Measurements from ENCODE around the gene ZNHIT3.
A peak's percentile ranks its signal among the peaks of the same experiment; 100 is the strongest.

Gene ZNHIT3

DNA sequence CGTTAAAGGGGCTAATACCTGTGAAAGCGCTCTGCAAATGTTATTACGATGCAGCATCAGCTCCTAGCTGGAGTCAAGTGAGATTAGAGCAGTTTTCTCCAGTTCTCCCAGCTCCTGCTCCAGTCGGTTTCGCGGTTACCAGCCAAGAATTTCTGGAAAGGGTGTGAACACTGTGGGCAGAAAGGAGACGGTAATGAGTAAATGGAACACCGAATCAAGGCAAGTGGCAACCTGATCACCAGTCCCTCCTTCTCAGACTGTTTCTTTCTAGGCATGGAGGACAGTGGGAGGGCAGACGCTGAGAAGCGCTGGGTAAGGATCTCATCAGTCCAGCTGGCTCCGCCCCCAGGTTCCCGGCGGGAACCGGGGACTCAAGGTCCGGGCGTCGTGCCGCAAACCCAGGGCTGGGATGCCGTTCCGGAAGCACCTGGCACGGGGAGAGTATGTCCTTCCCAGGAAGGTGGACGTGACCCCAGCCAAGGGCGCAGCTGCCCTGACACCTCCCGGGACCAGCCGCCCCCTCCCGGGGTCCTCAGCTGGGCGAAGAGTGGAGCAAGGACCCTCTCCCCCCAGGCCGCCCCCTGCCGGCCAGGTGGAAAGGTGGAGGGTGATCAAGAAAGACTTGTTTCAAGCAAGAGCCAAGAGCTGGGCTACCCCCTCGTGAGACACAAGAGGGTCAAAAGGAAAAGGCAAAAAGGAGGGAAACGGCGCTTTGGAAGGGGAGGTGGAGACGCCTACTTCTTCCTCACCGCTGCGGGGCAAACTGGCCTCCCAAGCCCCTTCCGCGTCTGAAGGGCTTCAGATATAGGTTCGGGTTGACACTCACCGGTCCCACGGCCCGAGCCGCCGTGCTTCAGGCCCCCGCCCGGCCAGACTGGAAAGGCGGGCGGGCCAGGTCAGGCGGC, 47.7 kb downstream of the ZNHIT3 start:
- POLR2A ChIA-PET (ENCODE audit: low non-redundant PET) = interaction anchor here (0.9 to 2.1 kb wide), 4 partner anchors 9 to 67 kb away, joined by 3 to 7 read pairs (median 4); partner anchors contain the start of genes GGNBP2 and MRM1
- TF ChIP-seq, protein P1, sequence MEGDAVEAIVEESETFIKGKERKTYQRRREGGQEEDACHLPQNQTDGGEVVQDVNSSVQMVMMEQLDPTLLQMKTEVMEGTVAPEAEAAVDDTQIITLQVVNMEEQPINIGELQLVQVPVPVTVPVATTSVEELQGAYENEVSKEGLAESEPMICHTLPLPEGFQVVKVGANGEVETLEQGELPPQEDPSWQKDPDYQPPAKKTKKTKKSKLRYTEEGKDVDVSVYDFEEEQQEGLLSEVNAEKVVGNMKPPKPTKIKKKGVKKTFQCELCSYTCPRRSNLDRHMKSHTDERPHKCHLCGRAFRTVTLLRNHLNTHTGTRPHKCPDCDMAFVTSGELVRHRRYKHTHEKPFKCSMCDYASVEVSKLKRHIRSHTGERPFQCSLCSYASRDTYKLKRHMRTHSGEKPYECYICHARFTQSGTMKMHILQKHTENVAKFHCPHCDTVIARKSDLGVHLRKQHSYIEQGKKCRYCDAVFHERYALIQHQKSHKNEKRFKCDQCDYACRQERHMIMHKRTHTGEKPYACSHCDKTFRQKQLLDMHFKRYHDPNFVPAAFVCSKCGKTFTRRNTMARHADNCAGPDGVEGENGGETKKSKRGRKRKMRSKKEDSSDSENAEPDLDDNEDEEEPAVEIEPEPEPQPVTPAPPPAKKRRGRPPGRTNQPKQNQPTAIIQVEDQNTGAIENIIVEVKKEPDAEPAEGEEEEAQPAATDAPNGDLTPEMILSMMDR (conservative IDR thresholded peaks at IDR 0.05; ENCODE audit: low read depth) = peak; percentile 69
- DNase-seq (ENCODE audit: low spot score) = peak; percentile 78
- H3K27ac ChIP-seq = peak overlapping the region; percentile 99
- CTCF ChIA-PET = interaction anchor here (0.6 to 1.2 kb wide), 4 partner anchors 51 to 922 kb away, joined by 3 to 4 read pairs (median 3); no protein-coding TSS in a partner anchor

DNA sequence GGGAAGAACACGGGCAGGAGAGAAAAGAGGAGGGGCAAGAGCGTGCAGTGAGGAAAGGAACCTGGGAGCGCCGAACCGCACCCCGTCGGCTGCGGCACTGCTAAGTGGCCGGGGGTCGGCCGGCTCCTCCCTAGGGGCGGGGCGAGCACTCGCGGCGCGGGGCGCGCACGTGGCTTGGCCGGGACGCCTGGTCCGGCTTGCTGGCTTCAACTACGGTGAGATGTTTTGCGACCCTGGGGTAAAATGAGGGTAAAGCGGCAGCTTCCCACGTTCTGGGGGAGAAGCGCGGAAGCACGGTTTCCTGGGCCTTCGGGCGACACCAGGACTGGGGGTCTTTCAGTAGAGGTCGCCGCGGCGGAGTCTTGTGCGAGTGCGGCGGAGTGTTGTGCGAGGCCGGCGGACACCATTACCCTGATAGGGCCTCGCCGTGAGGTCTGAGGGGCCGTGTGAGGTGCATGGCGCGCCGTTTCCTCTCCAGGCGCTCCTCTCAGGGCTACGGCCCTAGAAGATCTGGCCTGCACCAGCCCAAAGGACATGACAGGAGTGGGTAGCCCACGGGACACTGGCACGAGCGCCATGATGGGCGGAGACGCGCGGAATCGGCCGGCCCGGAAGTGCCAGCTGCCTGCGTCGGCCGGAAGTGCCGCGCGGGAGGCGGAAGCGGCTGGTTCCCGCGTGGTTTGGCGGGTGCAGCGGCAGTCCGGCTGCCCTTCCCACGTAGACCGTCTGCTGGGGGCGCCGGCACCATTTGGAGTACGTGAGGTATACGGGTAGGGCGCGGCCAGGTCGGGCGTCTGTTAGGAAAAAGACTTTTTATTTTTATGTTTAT, 48.6 kb downstream of the ZNHIT3 start, which contains the start of the genes MYO19 and PIGW:
Gene MYO19, minus strand, starts transcription at position 29 of the 829 bp plus-strand sequence. CDS start 2,330 bp downstream, outside the sequence.
Gene PIGW, plus strand, starts transcription at position 148 of the 829 bp plus-strand sequence. CDS start 2,115 bp downstream, outside the sequence.
- DNase-seq (ENCODE audit: low spot score) = peak; percentile 91
- TF ChIP-seq, protein P1 (conservative IDR thresholded peaks at IDR 0.05; ENCODE audit: low read depth) = no peak
- CTCF ChIA-PET = interaction anchor here (0.5 to 0.7 kb wide), 5 partner anchors 53 to 1974 kb away, joined by 3 to 8 read pairs (median 3); partner anchors contain the start of gene MRM1
- peak within 1 kb of the TSS; percentile 99 for H3K27ac ChIP-seq
- POLR2A ChIA-PET (ENCODE audit: low non-redundant PET) = interaction anchor here (2.1 kb wide), 1 partner anchor 10 kb away, joined by 7 read pairs; the partner anchor contains the start of gene GGNBP2

- no peak for DNase-seq (ENCODE audit: low spot score)
- ChIA-PET CTCF (interaction anchor here (0.5 to 0.7 kb wide), 4 partner anchors 15 to 1974 kb away, joined by 3 to 8 read pairs (median 4); partner anchors contain the start of gene MRM1), POLR2A (ENCODE audit: low non-redundant PET) (interaction anchor here (0.6 to 1.0 kb wide), 2 partner anchors 9 to 33 kb away, joined by 4 to 6 read pairs; no protein-coding TSS in a partner anchor)
- TF ChIP-seq, protein P1 (conservative IDR thresholded peaks at IDR 0.05; ENCODE audit: low read depth) = no peak
- H3K27ac ChIP-seq = peak overlapping the region; percentile 99
Observed at GRCh38 chr17:36535669-36536081, 49.2 kb downstream of the ZNHIT3 start.

DNA sequence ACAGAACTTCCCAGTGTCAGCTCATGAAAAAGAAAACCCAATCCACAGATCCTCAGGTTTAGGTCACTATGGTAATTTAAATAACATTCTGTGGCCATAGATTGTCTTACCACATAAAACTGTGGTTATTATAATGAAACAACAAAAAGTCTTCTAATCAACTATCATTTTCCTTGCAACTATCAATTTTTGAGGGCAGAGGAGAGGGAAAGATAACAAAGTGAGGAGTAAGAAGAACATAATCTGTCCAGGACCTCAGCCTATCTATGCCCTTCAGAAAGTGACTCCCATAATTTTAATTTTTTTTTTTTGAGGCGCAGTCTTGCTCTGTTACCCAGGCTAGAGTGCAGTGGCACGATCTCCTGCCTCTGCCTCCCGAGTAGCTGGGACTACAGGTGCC, 54.2 kb downstream of the ZNHIT3 start:
- peak overlapping the region; percentile 10; the same call in 1 of the 2 replicates for H3K27ac ChIP-seq
- no peak for DNase-seq (ENCODE audit: low spot score)
- ChIA-PET POLR2A (ENCODE audit: low non-redundant PET) (no interaction called here), CTCF (no interaction called here)
- TF ChIP-seq, protein P1 (conservative IDR thresholded peaks at IDR 0.05; ENCODE audit: low read depth) = no peak

- no peak for DNase-seq (ENCODE audit: low spot score)
- TF ChIP-seq, protein P1 (conservative IDR thresholded peaks at IDR 0.05; ENCODE audit: low read depth) = no peak
- CTCF ChIA-PET = no interaction called here
- H3K27ac ChIP-seq = peak overlapping the region; percentile 98
- POLR2A ChIA-PET (ENCODE audit: low non-redundant PET) = interaction anchor here (1.2 kb wide), 1 partner anchor 9 kb away, joined by 4 read pairs; no protein-coding TSS in a partner anchor
Observed at GRCh38 chr17:36542755-36543154, 56.3 kb downstream of the ZNHIT3 start.

Measured in RWPE1 (cell line).